NCI-H2081 treated with DMSO at 0.1 percent for 48 hours (cell line): Measurements from ENCODE around the gene ARID3A.

Source experiments
- DNase-seq: peaks from one replicate; lab custom pipeline; 2025; lab: John Stamatoyannopoulos, UW

Gene ARID3A

DNA sequence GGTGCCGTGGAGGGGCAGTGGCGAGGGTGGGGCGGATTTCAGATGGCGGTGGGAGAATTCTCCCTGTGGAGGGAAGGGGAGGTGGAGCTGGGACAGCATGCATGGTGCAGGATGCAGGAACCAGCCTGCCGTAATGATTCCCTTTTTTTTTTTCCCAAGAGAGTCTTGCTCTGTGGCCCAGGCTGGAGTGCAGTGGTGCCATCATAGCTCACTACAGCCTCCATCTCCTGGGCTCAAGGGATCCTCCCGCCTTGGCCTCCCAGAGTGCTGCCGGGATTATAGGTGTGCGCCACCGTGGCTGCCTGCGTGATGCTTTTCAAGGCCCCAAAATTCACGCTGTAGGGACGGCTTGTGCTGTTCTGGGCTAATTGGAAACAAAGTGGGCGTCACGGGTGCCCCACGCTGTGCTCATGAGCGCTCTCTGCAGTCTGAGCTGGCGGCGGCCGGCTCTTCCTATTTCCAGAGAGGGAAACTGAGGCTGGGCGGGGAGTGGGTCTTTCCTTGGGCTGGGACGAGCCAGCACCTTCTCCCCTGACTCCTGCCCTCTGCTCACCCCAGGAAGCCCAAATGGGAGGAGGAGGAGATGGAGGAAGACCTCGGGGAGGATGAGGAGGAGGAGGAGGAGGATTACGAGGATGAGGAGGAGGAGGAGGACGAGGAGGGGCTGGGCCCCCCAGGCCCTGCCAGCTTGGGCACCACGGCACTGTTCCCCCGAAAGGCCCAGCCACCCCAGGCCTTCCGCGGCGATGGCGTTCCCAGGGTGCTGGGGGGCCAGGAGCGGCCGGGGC is 6.2 kb downstream of the ARID3A start:
- DNase-seq, result no peak

DNA sequence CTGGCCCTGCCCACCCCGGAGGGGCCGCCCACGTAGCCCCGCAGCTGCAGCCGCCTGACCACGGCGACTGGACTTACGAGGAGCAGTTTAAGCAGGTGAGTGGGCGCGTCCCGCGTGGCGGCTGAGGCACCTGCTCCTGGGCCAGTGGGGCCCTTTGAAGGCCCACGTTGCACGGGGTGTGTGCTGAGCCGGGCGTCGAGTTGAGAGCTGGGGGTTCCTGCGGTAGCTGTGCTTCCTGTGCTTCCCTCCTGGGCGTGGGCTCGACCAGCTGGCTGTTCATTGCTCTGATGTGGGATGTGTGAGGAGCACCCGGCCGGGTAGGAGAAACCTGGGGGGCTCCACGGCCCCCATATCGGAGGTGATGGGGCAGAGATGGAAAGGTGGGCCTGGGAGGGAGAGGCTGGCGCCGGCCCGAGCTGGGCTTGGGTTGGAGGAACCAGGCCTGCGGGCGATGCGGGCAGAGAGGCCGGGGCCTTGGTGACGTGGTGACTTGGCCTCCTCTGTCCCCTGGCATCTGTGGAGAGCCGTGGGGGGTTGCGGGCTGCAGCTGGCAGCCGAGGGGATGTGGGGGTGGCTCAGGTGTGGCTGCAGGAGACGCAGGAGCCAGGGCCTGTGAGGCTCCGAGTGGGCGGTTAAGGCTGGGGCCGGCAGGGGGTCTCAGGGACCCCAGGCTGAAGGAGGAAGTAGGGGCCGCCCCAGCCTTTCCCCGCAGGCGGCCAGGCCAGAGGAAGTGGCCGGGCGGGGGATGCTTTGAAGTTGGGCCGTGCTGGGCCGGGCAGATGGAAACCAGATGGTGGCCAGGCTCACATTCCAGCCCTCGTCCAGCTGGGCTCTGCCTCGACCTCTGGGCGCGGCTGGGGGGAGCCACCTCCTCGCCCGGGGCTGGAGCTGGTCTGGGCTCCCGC is 7.1 kb downstream of the ARID3A start:
- no peak for DNase-seq

DNA sequence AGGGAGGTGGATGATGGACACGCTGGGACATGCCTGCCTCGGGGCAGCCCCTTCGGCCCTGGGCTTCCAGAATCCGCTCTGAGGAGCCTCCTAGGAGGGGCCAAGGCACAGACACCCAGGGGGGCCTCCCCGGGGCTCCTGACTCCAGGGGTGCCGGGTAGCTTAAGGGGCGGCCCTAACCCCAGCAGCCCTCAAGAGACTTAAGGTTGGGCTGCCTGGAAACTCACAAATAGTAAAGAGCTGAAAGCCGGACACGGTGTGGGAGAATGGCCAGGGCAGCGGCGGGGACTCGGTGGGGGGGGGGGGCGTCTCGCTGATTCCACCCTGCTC is 7.7 kb downstream of the ARID3A start:
- DNase-seq, result no peak

DNA sequence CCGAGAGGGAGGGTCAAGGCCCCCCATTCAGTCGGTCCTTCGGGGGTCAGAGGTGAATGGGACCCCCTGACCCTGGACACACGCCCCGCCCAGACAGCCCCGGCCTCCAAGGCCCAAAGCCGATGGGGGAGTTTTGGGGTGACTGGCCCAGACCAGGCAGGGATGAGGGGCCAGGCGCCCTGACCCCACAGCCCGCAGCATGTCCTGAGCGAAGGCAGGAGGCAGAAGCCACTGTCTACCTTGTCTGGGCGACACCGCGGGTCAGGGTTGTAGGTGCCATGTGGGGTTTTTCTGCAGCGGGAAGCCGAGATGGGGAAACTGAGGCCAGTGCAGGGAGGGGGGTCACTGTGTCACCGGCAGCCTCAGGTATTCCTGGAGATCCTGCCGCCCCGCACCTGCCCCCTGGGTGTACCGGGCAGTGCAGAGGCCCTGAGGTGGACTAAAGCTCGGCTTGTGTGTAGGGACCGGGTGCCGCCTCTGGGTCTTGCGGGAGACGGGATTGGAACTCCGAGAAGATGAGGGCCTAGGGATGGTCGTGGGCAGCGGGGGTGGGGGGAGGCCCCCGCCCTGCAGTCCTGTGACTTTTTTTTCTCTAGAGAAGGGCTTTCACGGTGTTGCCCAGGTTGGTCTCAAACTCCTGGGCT is 8.5 kb downstream of the ARID3A start:
- no peak for DNase-seq

DNA sequence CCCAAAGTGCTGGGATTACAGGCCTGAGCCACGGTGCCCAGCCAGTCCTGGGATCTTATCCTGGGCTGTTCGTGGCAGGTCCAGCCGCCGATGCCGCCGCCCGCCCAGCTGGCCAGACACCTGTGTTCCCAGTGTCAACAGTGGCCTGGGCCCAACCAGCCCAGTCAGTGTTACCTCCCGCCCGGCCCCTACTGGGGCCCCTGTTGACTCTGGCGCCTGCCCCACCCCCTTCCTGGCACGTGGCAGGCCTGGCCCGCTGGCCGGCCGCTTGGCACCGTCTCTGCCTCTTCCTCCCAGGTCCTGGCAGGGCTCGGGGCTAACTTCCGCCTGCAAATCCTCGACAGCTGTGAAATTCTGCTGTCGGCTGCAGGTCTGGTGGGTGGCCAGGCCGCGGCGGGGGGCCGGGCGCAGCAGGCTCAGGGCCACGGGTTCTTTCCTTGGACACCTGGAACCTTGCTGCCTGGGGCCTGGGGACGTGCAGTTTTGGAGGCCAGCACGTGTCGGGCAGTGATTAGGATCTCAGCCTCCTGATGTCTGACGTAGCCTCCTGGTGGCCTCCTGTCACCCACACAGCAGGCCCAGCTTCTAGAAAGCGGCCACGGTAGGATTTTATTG is 9.1 kb downstream of the ARID3A start:
- no peak for DNase-seq

DNA sequence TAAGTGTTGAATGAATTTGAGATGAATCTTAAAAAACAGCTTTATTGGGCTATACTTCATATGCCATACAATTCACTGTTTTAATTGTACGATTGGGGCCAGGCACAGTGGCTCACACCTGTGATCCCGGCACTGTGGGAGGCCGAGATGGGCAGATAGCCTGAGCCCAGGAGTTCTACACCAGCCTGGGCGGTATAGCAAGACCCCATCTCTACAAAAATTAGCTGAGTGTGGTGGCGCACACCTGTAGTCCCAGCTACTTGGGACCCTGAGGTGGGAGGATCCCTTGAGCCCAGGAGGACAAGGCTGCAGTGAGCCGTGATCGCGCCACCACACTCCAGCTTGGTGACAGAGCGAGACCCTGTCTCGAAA is 10.3 kb downstream of the ARID3A start:
- DNase-seq, result no peak

DNA sequence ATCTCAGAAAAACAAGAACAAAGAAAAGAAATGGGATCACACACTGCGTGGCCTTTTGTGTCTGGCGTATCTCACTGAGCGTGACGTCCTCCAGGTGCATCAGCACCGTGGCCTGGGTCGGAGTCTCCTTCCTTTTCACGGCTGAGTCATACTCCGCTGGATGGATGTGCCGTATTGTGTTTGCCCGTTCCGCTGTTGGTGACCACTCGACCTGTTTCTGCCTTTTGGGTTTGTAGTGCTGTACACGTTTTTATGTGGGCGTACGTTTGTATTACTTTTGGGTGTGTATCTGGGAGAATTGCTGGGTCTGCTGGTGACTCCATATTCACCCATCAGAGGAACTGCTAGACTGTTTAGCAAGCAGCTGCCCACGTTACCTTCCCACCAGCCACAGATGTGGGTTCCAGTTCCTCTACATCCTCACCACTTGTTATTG is 11.4 kb downstream of the ARID3A start:
- no peak for DNase-seq

DNA sequence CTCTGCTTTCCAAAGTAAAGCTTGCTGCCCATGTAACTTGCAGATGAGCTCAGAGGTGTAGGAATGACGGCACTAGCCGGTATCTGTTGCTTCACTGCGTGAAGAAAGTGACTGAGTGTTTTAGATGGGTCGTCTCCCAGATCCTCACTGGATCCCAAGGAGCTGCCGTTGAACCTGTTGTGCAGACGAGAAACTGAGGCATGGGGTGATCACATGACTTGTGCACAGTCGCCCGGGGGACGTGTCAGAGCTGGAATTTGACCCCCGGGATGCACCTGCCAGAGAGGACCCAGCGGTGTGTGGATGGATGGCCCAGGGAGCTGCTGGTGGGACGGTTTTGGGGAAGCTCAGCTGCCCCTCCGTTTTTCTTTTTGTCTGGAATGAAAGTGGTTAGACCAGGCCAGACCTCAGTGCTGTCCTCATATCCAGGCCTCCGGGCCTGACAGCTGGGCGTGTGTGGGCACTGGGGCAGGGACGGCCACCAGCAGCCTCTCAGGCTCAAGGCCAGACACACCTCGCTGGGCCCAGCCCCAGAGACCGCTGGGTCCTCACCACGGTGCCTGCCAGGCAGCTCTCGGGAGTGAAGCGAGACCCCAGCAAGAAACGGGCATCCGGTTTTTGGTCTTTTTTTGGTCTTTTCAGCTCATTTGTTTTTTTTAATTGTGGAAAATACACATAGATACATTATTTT is 12.5 kb downstream of the ARID3A start:
- DNase-seq, result no peak

DNA sequence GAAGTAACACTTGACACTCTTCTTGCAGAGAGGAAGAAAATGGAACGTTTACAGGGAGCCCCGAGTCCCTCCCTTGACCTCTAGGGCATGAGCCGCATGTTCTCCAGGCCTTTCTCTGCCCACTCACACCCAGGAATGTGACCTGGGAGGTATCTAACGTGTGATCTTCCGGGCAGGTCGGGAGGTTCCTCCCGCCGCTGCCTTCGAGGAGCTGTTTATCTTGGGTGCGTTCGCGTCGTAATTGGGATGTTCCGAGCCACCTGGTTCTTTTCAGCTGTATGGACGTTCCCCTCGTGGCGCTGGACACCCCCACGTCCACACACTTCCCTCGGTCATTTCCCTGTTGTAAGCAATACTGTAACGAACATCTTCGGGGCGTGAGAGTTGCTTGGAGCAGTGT is 13.6 kb downstream of the ARID3A start:
- no peak for DNase-seq

DNA sequence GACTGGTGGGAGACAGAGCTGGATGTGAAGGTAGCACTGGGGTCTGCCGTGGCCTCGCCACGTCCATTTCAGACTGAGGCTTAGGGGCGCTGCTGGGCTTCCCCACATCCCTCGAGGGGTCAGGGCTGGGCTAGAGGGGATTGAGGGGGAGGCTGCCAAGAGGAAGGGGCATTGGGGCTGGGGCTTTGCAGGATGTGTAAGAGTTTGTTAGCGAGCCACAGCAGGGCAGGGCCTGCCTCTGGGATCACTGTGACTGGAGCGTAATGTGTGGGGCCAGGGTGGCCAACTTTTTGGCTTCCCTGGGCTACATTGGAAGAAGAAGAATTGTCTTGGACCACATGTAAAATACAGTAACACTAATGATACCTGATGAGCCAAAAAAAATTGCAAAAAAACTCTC is 14.1 kb downstream of the ARID3A start:
- no peak for DNase-seq

DNA sequence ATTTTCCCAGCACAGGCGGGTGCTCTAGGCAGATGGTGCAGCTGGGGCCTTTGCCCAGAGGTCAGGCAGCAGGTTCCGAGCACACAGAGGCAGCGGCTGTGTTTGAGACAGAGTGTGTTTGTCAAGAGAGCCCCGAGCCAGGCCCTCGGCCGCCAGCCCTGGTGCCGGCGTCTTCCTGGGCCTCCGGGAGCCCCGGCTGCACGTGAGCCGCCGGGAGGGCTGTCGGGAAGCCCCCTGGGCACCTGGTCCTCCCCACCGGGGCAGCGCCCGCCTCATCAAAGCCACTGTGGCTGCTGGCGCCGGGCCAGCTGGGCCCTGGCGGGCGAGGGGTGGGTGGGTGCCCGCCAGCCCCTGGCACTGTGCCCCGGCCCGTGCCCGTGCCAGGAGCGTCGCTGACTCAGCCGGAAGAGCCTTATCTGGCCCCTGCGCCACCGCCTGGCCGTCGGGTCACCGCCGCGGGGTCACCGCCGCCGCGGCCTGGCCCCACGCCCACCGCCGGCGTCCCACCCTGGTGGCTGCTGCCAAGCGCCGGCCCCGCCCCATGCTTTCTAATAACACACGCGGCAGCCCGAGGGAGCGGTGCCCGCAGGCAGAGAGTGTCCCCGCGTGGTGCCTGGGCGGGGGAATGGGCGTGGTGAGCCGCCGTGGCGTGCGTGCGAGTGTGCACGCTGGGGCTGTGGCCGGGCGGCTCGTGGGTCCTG is 14.9 kb downstream of the ARID3A start:
- DNase-seq, result no peak

DNA sequence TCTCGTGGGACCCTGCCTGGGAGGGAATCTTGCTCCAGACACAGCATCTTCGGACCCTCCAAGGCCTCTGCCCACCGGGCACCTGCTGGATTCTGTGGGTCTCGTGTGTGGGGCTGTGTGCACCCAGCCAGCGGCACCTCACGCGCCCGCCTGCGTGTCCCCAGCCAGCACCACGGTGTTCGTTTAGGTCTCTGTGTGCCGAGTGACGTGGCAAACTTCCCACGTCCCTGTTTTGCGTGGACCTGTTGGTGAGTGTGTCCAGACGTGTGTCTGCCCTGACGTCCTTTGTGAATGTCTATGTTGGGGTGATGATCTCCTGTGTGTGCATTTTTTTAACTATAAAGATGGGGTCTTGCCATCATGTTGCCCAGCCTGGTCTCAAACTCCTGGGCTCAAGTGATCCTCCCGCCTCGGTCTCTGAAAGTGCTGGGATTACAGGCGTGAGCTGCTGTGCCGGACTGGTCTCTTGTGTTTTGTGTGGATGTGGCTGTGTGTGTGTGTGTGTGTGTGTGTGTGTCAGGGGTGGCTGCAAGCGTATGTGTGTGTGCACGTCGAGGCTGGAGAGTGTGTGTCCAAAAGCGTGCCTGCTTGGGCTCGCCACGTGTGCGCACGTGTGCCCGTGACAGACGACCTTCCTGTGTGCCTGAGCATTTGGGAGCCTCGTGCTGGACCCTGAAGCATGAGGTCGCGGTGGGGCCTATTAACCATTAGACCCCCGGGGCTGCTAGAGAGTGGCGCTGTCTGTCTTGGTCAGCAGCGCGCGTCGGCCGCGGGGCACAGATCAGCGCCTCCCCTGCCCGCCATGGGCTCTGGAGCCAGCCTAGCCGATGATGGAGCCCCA is 15.7 kb downstream of the ARID3A start:
- DNase-seq, result no peak

DNA sequence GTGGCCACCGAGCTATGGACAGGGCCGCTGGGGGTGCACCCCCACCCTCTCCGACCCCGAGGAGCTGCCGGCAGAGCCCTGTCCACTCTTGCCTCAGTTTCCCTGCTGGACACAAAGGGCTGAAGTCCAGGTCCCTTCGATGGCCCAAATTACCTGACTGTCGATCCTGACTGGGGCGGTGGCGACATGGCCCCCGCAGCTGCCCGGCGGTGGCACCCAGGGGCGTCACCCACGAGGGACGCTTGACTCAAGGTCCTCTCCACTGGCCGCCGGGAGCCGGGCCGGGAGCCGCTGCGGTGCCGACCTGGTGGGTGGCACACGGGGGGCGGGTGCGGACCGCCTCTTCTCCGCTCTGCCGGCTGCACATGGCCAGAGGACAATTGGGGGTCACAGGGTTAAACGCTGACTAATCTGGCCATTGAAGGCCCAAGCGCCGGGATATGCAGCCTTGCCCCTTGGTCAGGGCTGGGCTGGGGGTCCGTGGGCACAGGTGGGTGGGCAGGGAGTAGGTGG is 16.4 kb downstream of the ARID3A start:
- DNase-seq, result no peak

DNA sequence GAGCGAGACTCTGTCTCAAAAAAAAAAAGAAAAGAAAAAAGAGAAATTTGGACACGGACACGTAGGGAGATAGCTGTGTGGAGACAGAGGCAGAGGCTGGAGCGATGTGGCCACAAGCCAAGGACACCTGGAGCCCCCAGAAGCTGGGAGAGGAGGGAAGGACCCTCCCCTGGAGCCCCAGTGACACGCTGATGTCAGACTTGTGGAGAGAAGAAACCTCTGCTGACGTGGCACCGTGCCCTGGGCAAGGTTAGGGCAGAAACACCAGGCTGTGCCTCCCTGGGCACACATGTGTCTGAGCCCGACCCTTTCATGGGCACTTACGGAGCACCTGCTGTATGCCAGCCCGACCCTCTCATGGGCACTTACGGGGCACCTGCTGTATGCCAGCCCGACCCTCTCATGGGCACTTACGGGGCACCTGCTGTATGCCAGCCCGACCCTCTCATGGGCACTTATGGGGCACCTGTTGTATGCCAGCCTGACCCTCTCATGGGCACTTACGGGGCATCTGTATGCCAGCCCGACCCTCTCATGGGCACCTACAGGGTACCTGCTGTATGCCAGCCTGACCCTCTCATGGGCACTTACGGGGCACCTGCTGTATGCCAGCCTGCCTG is 17.8 kb downstream of the ARID3A start:
- DNase-seq, result no peak

DNA sequence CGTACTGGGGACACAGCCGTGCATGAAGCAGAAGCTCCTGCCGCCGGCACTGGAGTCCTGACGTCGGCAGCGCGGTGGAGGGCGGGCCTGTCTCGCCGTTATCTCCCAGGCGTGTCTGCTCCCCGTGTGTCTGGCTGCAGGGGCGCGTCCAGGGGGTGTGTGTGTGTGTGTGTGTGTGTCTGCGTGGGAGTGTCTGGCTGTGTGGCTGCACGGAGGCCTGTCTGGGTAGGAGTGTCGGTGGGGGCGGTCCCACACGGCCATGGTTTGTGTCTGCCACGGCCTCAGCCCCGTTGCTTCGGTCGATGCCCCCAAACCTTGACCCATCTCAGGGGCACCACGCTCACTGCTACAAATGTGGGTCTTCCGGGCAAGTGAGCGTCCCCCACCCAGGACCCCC is 18.3 kb downstream of the ARID3A start:
- DNase-seq, result no peak

DNA sequence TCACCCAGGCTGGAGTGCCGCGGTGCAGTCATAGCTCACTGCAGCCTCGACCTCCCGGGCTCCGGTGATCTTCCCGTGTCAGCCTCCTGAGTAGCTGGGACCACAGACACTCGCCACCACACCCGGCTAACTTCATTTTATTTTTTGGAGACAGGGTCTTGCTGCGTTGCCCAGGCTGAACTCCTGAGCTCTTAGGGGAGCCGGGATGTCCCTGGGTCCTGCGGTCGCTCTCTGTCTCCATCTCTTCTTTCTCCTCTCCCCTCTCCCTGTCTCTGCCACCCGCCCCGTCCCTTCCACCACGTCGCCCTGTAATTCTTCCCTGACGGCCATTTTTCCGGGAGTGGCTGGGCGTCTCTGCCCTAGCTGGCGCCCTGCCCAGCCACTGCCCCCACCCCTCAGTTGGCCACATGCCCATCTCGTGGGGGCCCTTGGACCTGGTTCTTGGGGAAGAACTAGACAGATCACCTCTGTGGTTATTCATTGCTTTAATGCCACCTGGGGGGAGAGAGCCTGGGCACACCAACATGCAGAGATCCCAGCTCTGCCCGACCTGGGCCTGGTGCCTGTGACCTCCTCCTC is 18.9 kb downstream of the ARID3A start:
- no peak for DNase-seq

DNA sequence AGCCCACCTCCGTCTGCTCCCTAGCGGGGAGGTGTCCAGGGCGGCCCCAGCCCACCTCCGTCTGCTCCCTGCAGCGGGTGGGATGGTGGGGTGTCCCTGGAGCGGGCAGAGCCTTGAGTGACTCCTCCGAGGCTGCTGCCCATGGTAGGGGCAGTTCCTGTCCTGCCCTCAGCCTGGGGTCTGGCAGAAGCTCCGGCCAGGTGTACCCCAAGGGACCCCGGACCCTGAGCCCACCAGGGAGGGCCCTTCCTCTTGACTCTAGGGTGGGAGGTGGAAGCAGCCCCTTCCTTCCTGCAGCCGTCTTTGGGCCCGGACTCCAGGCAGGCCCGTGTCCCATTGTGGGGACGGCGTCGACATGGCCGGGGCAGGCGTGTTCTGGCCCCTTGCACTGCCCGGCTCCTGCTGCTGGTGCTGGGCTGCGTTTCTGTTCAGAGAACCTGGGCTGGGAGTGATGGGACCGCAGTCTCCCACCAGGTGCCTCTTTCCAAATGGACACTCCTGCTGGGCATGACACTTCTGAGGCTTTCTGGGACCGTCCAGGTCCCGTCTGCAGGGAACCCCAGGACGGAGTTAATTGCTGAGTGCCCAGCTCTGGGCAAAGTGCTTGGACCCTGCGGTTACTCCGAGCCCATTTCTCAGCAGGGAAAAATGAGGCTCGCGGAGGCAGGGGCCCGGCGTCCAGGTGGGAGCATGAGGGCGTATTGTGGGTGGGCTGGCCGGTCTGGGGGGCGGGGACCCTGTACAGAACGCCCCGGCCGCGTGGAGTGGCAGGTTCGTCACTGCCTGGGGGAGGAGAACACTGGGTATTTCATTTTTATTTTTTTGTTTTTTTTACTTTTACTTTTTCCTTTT is 19.8 kb downstream of the ARID3A start:
- DNase-seq, result no peak

DNA sequence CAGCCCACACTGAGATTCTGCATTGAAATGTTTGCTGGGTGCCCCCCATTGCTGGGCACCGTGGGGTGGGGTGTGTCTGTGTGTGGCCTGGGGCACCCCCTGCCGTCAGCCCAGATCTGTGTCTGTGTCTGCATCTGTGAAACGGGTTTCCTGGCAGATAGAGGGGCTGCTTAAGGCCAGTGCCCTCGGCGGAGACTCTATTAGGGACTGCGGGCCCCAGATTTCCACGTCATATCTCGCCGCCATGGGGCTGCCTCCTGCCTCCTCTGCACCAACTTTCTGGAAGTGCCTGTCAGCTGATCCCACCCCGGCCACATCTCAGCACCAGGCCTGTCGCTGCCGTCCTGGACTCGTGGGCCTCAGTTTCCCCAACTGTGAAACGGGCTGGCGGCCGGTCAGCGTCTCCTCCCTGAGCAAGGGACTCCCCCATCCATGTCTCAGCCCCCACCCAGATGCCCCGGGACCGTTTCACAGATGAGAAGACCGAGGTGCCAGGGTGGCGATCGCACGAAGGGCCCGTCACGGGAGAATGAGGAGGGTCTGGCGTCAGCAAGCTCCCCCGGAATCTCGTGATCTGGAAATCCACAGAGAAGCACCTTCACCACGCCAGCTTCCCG is 21.4 kb downstream of the ARID3A start:
- DNase-seq, result no peak
